Measurements from ENCODE around the gene SMYD4. TPM values are rescaled to one million over a fixed set of nuclear protein-coding genes. Genes with fewer than 3 reads are reported as not detected.
A peak's percentile ranks its signal among the peaks of the same experiment; 100 is the strongest.
"Not testable (repeated sequence)": the region's sequence is repeated elsewhere in the genome, so short reads cannot be mapped to it uniquely, and the experiment has no call there.

The SMYD4 gene
- total and polyA plus RNA-seq, 2 experiments from 2014 or later = 8.5 to 11.4 TPM

DNA sequence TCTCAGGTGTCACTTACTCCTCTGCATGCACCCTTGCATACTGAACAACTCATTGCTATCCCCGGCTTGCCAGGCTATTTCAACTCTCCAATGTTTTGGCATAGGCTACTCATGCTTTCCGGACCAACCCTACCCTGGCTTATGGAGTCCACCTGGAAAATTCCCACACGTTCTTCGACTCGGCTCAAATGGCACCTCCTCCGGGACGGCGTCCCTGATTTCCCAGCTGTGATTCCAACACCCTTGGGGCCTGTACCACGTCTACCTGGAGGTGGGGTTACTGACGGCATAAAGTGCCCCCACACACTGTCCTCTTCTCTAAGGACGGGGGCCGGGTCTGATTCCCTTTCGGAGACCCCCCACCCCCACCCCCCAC is 498 bp downstream of the SMYD4 start:
- DNase-seq (ENCODE audit: low spot score) = peak; percentile 37

DNA sequence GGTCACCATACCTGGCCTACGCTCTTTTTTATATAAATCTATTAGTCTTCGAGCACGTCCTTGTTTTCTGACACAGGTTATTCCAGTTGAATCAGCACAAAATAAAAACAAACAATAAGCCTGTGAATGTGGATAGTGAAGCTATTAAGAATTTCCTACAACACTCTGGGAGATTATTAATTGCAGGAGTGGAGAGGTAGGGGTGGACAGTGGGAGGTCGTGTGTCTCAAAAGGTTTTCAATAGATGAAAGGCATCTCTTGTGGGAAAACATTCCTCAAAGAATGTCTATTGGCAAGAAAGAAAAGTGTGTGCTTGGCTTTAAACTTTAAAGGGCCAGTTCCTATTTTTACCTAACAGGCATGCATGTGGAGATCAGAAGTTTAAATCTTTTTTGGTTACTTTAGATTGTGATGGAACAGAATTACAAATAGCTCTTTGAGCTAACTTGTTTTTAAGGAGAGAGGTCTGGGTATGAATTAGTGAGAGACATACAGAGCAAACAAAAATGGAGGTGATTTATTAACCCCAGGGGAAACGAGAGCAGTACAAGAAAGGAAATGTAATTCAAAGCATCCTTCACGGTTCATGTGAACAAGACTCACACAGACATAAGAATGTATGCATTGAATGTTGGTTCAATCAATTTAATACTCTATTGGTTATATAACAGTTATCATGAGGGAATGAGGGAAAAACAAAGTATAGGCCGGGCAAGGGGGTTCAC is 9.0 kb downstream of the SMYD4 start:
- Histone ChIP-seq H3K4me1 (ENCODE audit: insufficient read depth) (no peaks in the 10 kb centered on the region), H2AFZ (no peak overlapping the region), H3K27me3 (no peaks in the 10 kb centered on the region), H3K36me3 (replicated peaks; ENCODE audit: insufficient read depth, low read depth) (no peaks in the 10 kb centered on the region), H3K9me2 (replicated peaks; ENCODE audit: insufficient read depth) (no peaks in the 10 kb centered on the region), H3K4me3 (no peak overlapping the region), H3K27ac (no peak overlapping the region), H3K9me3 (ENCODE audit: low read depth) (no peaks in the 10 kb centered on the region), H3K79me2 (peaks cover 7% of the 10 kb centered on the region), H4K20me1 (ENCODE audit: insufficient read depth, poor library complexity, severe bottlenecking) (no peaks in the 10 kb centered on the region), H3K4me2 (no peak overlapping the region)
- WGBS (ENCODE audit: low lambda C conversion rate, missing lambda C conversion rate) = 87% methylated on average over 7 of the region's 7 CpGs
- no peak for DNase-seq (ENCODE audit: low spot score)
- TF ChIP-seq EZH2phosphoT487 (IDR thresholded peaks at IDR 0.05; ENCODE audit: low read depth, severe bottlenecking, unreplicated experiment) (no peak), CTCF (IDR thresholded peaks at IDR 0.05; ENCODE audit: poor library complexity) (no peak), EZH2 (IDR thresholded peaks at IDR 0.05; ENCODE audit: borderline replicate concordance) (no peak)

More for the DNA sequence above, 498 bp downstream of the SMYD4 start:
- Histone ChIP-seq H3K36me3 (replicated peaks; ENCODE audit: insufficient read depth, low read depth) (no peaks in the 10 kb centered on the region), H3K27ac (peak overlapping the region; percentile 83), H3K9me2 (replicated peaks; ENCODE audit: insufficient read depth) (no peaks in the 10 kb centered on the region), H3K4me1 (ENCODE audit: insufficient read depth) (peaks cover 6% of the 10 kb centered on the region), H4K20me1 (ENCODE audit: insufficient read depth, poor library complexity, severe bottlenecking) (no peaks in the 10 kb centered on the region), H2AFZ (peak overlapping the region; percentile 99), H3K4me2 (peak overlapping the region; percentile 97), H3K27me3 (no peaks in the 10 kb centered on the region), H3K9me3 (ENCODE audit: low read depth) (no peaks in the 10 kb centered on the region), H3K4me3 (peak overlapping the region; percentile 93), H3K79me2 (peaks cover 55% of the 10 kb centered on the region)
- no peak for TF ChIP-seq EZH2 (IDR thresholded peaks at IDR 0.05; ENCODE audit: borderline replicate concordance)
- no peak for TF ChIP-seq CTCF (IDR thresholded peaks at IDR 0.05; ENCODE audit: poor library complexity)
- TF ChIP-seq EZH2phosphoT487 (IDR thresholded peaks at IDR 0.05; ENCODE audit: low read depth, severe bottlenecking, unreplicated experiment) = no peak
- 6% methylated on average over 8 of the region's 13 CpGs for WGBS (ENCODE audit: low lambda C conversion rate, missing lambda C conversion rate)

DNA sequence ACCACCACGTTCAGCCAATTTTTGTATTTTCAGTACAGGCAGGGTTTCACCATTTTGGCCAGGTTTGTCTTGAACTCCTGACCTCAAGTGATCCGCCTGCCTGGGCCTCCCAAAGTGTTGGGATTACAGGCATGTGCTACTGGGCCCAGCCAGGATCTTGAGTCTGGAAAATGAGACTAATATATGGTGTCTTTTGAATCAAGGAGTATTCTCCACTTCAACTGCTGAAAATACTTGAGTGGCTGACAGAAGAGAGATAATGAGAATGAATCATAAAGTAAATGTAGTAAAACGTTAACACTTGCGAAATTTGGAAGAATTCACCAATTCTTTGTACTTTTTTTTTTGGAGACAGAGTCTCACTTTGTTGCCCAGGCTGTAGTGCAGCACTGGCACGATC is 16.6 kb downstream of the SMYD4 start:
- Histone ChIP-seq H3K4me2 (no peak overlapping the region), H3K27me3 (no peaks in the 10 kb centered on the region), H2AFZ (no peak overlapping the region), H3K9me3 (ENCODE audit: low read depth) (no peaks in the 10 kb centered on the region), H3K4me1 (ENCODE audit: insufficient read depth) (peaks cover 4% of the 10 kb centered on the region), H3K27ac (no peak overlapping the region), H3K9me2 (replicated peaks; ENCODE audit: insufficient read depth) (no peaks in the 10 kb centered on the region), H4K20me1 (ENCODE audit: insufficient read depth, poor library complexity, severe bottlenecking) (no peaks in the 10 kb centered on the region), H3K36me3 (replicated peaks; ENCODE audit: insufficient read depth, low read depth) (no peaks in the 10 kb centered on the region), H3K79me2 (peaks cover under 1% of the 10 kb centered on the region), H3K4me3 (no peak overlapping the region)
- no peak for DNase-seq (ENCODE audit: low spot score)
- no peak for TF ChIP-seq EZH2 (IDR thresholded peaks at IDR 0.05; ENCODE audit: borderline replicate concordance)
- no peak for TF ChIP-seq EZH2phosphoT487 (IDR thresholded peaks at IDR 0.05; ENCODE audit: low read depth, severe bottlenecking, unreplicated experiment)
- 81% methylated on average over 5 of the region's 5 CpGs for WGBS (ENCODE audit: low lambda C conversion rate, missing lambda C conversion rate)

- peaks cover 10% of the 10 kb centered on the region for H3K79me2 ChIP-seq
- TF ChIP-seq EZH2 (IDR thresholded peaks at IDR 0.05; ENCODE audit: borderline replicate concordance) = no peak
- TF ChIP-seq CTCF (IDR thresholded peaks at IDR 0.05; ENCODE audit: poor library complexity) = no peak
- TF ChIP-seq EZH2phosphoT487 (IDR thresholded peaks at IDR 0.05; ENCODE audit: low read depth, severe bottlenecking, unreplicated experiment) = no peak
- no peaks in the 10 kb centered on the region for H3K36me3 ChIP-seq (replicated peaks; ENCODE audit: insufficient read depth, low read depth)
- no peaks in the 10 kb centered on the region for H3K27me3 ChIP-seq
- H4K20me1 ChIP-seq (ENCODE audit: insufficient read depth, poor library complexity, severe bottlenecking) = no peaks in the 10 kb centered on the region
- no peak overlapping the region for H2AFZ ChIP-seq
- H3K4me2 ChIP-seq = no peak overlapping the region
- WGBS (ENCODE audit: low lambda C conversion rate, missing lambda C conversion rate) = 78% methylated on average over 20 of the region's 20 CpGs
- DNase-seq (ENCODE audit: low spot score) = peak; percentile 34
- H3K27ac ChIP-seq = peak overlapping the region; percentile 76
- no peak overlapping the region for H3K4me3 ChIP-seq
- H3K9me2 ChIP-seq (replicated peaks; ENCODE audit: insufficient read depth) = no peaks in the 10 kb centered on the region
- H3K4me1 ChIP-seq (ENCODE audit: insufficient read depth) = peaks cover 4% of the 10 kb centered on the region
- no peaks in the 10 kb centered on the region for H3K9me3 ChIP-seq (ENCODE audit: low read depth)
Measured at GRCh38 chr17:1810450-1811103, 19.1 kb downstream of the SMYD4 start.

GRCh38 chr17:1809815-1810214 is 19.9 kb downstream of the SMYD4 start:
- not testable (repeated sequence) for H4K20me1 ChIP-seq (ENCODE audit: insufficient read depth, poor library complexity, severe bottlenecking); H3K9me2 ChIP-seq (replicated peaks; ENCODE audit: insufficient read depth); H3K4me2 ChIP-seq; H3K9me3 ChIP-seq (ENCODE audit: low read depth); H3K79me2 ChIP-seq; H3K4me1 ChIP-seq (ENCODE audit: insufficient read depth); H3K27me3 ChIP-seq; H3K4me3 ChIP-seq; DNase-seq (ENCODE audit: low spot score); H2AFZ ChIP-seq; H3K36me3 ChIP-seq (replicated peaks; ENCODE audit: insufficient read depth, low read depth)
- H3K27ac ChIP-seq = peak overlapping the region; percentile 76
- WGBS (ENCODE audit: low lambda C conversion rate, missing lambda C conversion rate) = 95% methylated on average over 8 of the region's 8 CpGs

All from hepatocyte (in vitro differentiated cells).